SH-SY5Y (cell line): ENCODE results near the gene ACSM4.

ENCODE experiments used
- GATA2 ChIP-seq: IDR thresholded peaks from 2 replicates; pipeline ENCODE4 v1.6.1; 2011; ENCODE audit warnings: mild to moderate bottlenecking, low read depth, low read length
- GATA3 ChIP-seq: IDR thresholded peaks from 2 replicates; pipeline ENCODE4 v1.6.1; 2011; ENCODE audit warnings: low read depth, mild to moderate bottlenecking, low read length, moderate library complexity

The ACSM4 gene

GRCh38 chr12:7304456-7304855, 584 bp downstream of the ACSM4 start:
- TF ChIP-seq GATA2: no peak
- no peak for TF ChIP-seq GATA3

GRCh38 chr12:7310070-7310469, 6.2 kb downstream of the ACSM4 start:
- TF ChIP-seq GATA3: no peak
- no peak for TF ChIP-seq GATA2

- TF ChIP-seq GATA3 (no peak), GATA2 (no peak)
These were observed 16.1 kb downstream of the ACSM4 start for GRCh38 chr12:7319930-7320329.

- no peak for TF ChIP-seq GATA2
- TF ChIP-seq GATA3: no peak
These were observed 17.8 kb downstream of the ACSM4 start for GRCh38 chr12:7321624-7322023.

- no peak for TF ChIP-seq GATA2
- TF ChIP-seq GATA3: no peak
These were observed 18.7 kb downstream of the ACSM4 start for GRCh38 chr12:7322599-7322998.

- TF ChIP-seq GATA3 (no peak), GATA2 (no peak)
These were observed 20.3 kb downstream of the ACSM4 start for GRCh38 chr12:7324176-7324575.

- no peak for TF ChIP-seq GATA2
- no peak for TF ChIP-seq GATA3
These were observed 24.0 kb downstream of the ACSM4 start for GRCh38 chr12:7327918-7328317.

GRCh38 chr12:7339675-7340074, 35.8 kb downstream of the ACSM4 start:
- TF ChIP-seq GATA3: no peak

GRCh38 chr12:7344833-7345606, 41.1 kb downstream of the ACSM4 start:
- no peak for TF ChIP-seq GATA3
- no peak for TF ChIP-seq GATA2

GRCh38 chr12:7346551-7347225, 42.8 kb downstream of the ACSM4 start:
- TF ChIP-seq GATA3 (no peak), GATA2 (no peak)

GRCh38 chr12:7349418-7349817, 45.5 kb downstream of the ACSM4 start:
- TF ChIP-seq GATA2: no peak
- no peak for TF ChIP-seq GATA3

GRCh38 chr12:7351177-7351576, 47.3 kb downstream of the ACSM4 start:
- TF ChIP-seq GATA3 (no peak), GATA2 (no peak)

- TF ChIP-seq GATA2 (no peak), GATA3 (no peak)
These were observed 48.8 kb downstream of the ACSM4 start for GRCh38 chr12:7352661-7353060.

GRCh38 chr12:7354529-7354928, 50.7 kb downstream of the ACSM4 start:
- no peak for TF ChIP-seq GATA2
- no peak for TF ChIP-seq GATA3

- TF ChIP-seq GATA3: no peak
- no peak for TF ChIP-seq GATA2
These were observed 57.4 kb downstream of the ACSM4 start for GRCh38 chr12:7361265-7361664.
